ENCODE results near the gene TSC2. TPM values are rescaled to one million over a fixed set of nuclear protein-coding genes. Genes with fewer than 3 reads are reported as not detected.

Gene TSC2
- total RNA-seq, 1 donor from 2014 or later: 139 TPM

DNA sequence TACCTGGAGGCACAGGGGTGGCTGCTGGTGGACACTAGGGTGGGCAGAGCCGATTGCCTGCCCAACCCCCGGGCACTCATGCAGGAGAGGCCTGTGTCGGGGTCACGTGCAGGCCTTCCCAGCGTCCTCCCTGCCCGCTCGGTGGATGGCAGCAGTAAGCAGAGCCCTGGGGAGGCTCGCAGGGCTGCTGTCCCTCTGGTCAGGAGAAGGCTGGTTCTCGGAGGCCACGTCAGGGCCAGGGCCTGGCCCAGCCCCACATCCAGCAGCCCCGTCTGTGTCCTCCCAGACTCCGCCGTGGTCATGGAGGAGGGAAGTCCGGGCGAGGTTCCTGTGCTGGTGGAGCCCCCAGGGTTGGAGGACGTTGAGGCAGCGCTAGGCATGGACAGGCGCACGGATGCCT, 35.6 kb downstream of the TSC2 start:
- no peaks in the 10 kb centered on the region for H3K9me3 Mint-ChIP-seq
- no peak overlapping the region for H3K27ac Mint-ChIP-seq
- ChIA-PET POLR2A (no interaction called here), CTCF (no interaction called here)
- intact Hi-C loops (cut with micrococcal nuclease): no loop called here
- DNase-seq: no peak
- no peak overlapping the region for H3K4me3 Mint-ChIP-seq
- H3K4me1 Mint-ChIP-seq: peaks cover 6% of the 10 kb centered on the region
- H3K27me3 Mint-ChIP-seq: no peaks in the 10 kb centered on the region
- ATAC-seq (ENCODE audit: low read depth): no peak
- TF ChIP-seq, protein P1, sequence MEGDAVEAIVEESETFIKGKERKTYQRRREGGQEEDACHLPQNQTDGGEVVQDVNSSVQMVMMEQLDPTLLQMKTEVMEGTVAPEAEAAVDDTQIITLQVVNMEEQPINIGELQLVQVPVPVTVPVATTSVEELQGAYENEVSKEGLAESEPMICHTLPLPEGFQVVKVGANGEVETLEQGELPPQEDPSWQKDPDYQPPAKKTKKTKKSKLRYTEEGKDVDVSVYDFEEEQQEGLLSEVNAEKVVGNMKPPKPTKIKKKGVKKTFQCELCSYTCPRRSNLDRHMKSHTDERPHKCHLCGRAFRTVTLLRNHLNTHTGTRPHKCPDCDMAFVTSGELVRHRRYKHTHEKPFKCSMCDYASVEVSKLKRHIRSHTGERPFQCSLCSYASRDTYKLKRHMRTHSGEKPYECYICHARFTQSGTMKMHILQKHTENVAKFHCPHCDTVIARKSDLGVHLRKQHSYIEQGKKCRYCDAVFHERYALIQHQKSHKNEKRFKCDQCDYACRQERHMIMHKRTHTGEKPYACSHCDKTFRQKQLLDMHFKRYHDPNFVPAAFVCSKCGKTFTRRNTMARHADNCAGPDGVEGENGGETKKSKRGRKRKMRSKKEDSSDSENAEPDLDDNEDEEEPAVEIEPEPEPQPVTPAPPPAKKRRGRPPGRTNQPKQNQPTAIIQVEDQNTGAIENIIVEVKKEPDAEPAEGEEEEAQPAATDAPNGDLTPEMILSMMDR (IDR thresholded peaks at IDR 0.05): no peak
- peaks cover 47% of the 10 kb centered on the region for H3K36me3 Mint-ChIP-seq (ENCODE audit: low read depth)

DNA sequence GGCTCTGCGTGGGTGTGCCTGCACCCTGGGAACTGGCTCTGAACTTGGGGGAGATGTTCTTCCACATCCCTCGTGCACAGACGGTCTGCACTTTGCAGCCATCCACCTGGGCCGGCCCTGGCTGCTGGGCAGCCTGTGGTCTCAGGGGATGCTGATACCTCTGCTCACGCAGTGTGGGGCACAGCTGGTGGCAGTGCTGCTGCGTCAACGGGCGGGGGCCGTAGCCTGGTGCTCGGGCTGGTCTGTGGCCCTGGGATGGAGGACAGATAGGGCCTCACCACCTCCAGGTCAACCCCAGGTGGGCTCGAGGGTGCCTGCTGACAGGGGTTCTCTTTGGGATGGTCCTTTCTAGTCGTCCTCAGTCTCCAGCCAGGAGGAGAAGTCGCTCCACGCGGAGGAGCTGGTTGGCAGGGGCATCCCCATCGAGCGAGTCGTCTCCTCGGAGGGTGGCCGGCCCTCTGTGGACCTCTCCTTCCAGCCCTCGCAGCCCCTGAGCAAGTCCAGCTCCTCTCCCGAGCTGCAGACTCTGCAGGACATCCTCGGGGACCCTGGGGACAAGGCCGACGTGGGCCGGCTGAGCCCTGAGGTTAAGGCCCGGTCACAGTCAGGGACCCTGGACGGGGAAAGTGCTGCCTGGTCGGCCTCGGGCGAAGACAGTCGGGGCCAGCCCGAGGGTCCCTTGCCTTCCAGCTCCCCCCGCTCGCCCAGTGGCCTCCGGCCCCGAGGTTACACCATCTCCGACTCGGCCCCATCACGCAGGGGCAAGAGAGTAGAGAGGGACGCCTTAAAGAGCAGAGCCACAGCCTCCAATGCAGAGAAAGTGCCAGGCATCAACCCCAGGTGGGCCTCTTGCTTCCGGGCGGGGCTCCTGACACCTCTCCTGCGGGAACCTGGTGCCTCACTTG, 36.3 kb downstream of the TSC2 start:
- H3K36me3 Mint-ChIP-seq (ENCODE audit: low read depth): peaks cover 49% of the 10 kb centered on the region
- H3K4me1 Mint-ChIP-seq: peaks cover 6% of the 10 kb centered on the region
- H3K9me3 Mint-ChIP-seq: no peaks in the 10 kb centered on the region
- H3K27me3 Mint-ChIP-seq: no peaks in the 10 kb centered on the region
- intact Hi-C loops (cut with micrococcal nuclease): no loop called here
- ChIA-PET CTCF (no interaction called here), POLR2A (no interaction called here)
- ATAC-seq (ENCODE audit: low read depth) (no peak), DNase-seq (no peak)
- no peak overlapping the region for H3K27ac Mint-ChIP-seq
- no peak overlapping the region for H3K4me3 Mint-ChIP-seq
- TF ChIP-seq, protein P1 (IDR thresholded peaks at IDR 0.05): no peak

DNA sequence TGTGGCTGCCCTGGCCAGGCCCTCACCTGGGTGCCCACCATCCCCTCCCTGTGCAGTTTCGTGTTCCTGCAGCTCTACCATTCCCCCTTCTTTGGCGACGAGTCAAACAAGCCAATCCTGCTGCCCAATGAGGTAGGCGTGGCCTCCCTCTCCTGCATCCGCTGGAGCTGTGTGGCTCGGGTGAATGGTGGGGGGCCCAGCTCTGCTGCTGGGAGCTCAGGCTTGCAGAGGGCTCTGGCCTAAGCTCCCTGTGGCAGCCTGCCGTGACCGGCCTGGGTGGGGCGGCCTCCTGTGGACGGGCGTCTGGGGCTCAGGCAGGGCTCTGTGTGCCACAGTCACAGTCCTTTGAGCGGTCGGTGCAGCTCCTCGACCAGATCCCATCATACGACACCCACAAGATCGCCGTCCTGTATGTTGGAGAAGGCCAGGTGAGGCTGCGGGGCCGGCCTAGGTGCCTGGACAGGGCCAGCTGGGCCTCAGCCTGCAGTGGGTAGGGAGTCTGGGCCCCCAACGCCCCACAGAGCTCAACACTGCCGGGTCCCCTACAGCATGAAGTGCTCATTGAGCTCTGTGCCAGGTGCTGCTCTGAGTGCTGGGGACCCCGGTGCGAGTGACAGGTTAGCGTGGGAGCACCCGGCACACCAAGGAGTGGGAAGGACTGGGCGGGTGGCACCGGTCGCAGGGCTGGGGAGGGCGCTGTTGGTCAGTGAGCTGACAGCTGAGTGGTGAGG, 37.3 kb downstream of the TSC2 start:
- no peak for ATAC-seq (ENCODE audit: low read depth)
- intact Hi-C loops (cut with micrococcal nuclease): no loop called here
- CTCF ChIA-PET: interaction anchor here (1.1 kb wide), 1 partner anchor 55 kb away, joined by 3 read pairs; no protein-coding TSS in a partner anchor

DNA sequence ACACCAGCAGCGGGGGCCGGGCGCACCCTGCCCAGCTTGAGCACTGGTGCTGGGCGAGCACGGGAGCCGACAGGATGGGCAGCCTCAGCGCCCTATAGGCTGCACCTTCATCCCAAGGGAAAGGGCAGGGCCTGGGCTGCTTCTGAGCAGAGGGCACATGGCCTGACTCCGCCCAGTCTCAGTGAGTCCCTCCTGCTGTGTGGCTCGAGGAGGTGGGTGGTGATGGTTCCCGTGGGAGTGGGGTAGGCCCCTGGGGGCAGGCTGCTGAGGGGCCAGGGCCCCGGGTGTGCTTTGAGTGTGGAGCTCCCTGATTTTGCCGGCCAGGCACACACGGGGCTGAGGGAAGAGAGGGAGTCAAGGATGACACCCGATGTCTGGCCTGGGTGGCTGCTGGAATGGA, 37.9 kb downstream of the TSC2 start:
- Mint-ChIP-seq H3K27ac (no peak overlapping the region), H3K9me3 (no peaks in the 10 kb centered on the region), H3K27me3 (no peaks in the 10 kb centered on the region), H3K36me3 (ENCODE audit: low read depth) (peaks cover 52% of the 10 kb centered on the region), H3K4me3 (no peak overlapping the region), H3K4me1 (peaks cover 6% of the 10 kb centered on the region)
- TF ChIP-seq, protein P1 (IDR thresholded peaks at IDR 0.05): no peak
- ChIA-PET POLR2A (interaction anchor here (0.9 kb wide), 1 partner anchor 70 kb away, joined by 3 read pairs; the partner anchor contains the start of gene TRAF7), CTCF (interaction anchor here (1.1 kb wide), 1 partner anchor 55 kb away, joined by 3 read pairs; no protein-coding TSS in a partner anchor)
- DNase-seq (no peak), ATAC-seq (ENCODE audit: low read depth) (no peak)
- intact Hi-C loops (cut with micrococcal nuclease): no loop called here

More for the DNA sequence above, 37.3 kb downstream of the TSC2 start:
- DNase-seq: no peak
- TF ChIP-seq, protein P1 (IDR thresholded peaks at IDR 0.05): no peak
- Mint-ChIP-seq H3K9me3 (no peaks in the 10 kb centered on the region), H3K36me3 (ENCODE audit: low read depth) (peaks cover 51% of the 10 kb centered on the region), H3K27me3 (no peaks in the 10 kb centered on the region), H3K4me1 (peaks cover 6% of the 10 kb centered on the region), H3K27ac (no peak overlapping the region), H3K4me3 (no peak overlapping the region)
- POLR2A ChIA-PET: interaction anchor here (0.9 kb wide), 1 partner anchor 70 kb away, joined by 3 read pairs; the partner anchor contains the start of gene TRAF7
